GM21529 (cell line): ENCODE data around the gene KCNK13.
"Not testable (repeated sequence)": the region's sequence is repeated elsewhere in the genome, so short reads cannot be mapped to it uniquely, and the experiment has no call there.

Experiments
- ATAC-seq: cut with Tn5 transposase; IDR thresholded peaks from one replicate; pipeline ENCODE4 v1.9.1; 2021; ENCODE audit not compliant: unreplicated experiment

KCNK13 gene

DNA sequence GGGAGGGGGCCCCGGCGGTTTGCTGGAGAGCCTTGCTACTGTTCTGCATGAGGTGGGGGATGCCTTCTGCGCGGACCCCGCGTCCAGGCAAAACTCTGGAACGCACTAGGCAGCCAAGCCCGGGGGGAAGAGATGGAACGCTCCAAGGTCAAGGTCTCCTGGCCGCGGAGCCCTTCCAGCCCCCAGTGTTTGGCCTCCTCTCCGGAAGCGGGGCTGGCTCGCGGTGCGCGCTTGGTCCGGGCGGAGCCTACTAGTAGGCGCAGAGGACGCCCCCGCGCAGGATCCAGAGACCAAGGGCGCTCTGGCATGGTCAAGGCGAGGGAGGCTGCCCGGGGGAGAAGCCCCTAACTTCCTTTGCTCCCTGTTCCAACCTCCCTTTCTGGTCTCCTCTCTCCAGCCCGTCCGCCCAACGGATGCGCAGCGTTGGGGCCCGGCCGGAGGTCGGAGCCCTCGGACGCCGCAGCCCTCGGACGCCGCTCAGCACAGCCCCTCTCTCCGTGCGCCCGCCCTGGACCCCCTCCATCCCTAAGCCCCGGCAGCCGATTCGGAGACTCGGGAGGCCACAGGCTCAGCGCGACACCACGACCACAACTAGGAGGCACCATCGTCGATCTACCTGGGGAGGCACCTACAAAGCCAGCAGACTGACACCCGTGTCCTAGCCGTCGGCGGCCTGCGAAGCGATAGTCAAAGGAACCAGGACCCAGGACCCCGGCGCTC, 669 bp upstream of the KCNK13 start:
- ATAC-seq, result no peak

DNA sequence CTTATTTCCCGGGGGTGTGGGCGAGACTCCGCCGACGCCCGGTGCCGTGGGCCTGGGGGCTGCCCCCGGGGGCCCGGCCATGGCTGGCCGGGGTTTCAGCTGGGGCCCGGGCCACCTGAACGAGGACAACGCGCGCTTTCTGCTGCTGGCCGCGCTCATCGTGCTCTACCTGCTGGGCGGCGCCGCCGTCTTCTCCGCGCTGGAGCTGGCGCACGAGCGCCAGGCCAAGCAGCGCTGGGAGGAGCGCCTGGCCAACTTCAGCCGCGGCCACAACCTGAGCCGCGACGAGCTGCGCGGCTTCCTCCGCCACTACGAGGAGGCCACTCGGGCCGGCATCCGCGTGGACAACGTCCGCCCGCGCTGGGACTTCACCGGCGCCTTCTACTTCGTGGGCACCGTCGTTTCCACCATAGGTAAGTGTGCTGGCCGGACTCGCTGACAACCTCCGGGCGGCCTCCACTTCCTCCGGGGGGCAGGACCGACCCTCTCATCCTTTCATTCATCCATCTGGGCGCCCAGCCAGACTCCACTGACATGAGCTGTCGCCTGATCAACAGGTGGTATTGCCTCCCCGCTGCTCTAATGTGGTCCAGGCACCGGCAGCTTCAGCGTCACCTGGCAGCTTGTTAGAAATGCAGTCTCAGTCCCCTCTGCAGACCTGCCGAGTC, 467 bp downstream of the KCNK13 start:
- no peak for ATAC-seq

GRCh38 chr14:90062822-90063539, 1.2 kb downstream of the KCNK13 start:
- no peak for ATAC-seq

- no peak for ATAC-seq
Measured at GRCh38 chr14:90072350-90072749, 10.6 kb downstream of the KCNK13 start.

DNA sequence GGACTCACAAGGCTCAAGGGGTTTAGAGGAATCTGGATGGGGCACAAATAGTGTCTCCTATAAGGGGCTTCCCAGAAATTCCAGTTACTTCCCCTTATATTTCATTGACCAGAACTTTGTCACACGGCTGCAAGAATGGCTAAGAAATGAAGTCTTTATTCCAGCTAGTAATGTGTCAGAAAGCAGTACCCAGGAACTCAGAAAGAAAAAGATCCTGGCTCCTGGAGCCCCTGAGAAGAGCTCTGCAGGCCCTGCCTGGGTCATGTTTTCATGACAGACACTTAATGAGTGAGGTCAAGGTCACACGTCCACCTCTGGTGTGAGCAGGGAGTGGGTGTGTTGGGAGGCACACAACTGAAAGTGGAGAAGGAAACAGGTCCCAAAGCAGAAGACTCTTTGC, 17.8 kb downstream of the KCNK13 start:
- ATAC-seq, result no peak

DNA sequence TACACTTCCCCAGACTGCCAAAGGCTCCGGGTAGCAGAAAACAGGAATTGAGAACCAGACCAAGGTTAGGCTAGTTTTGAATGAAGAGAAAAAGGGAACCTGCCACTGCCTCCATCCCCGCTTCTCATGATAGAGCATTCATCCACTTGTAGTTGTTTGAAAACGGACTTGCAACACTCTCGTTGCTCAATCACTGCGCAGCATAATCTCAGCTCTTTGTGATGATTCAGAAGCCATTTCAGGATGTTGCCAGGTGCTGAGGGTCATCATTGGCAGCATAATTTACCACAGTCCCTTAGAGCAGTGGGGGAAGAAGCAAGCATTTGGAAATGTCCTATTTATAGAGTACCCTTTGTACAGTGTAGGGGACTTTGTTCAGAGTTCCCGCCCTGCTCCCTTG, 25.6 kb downstream of the KCNK13 start:
- ATAC-seq, result no peak

DNA sequence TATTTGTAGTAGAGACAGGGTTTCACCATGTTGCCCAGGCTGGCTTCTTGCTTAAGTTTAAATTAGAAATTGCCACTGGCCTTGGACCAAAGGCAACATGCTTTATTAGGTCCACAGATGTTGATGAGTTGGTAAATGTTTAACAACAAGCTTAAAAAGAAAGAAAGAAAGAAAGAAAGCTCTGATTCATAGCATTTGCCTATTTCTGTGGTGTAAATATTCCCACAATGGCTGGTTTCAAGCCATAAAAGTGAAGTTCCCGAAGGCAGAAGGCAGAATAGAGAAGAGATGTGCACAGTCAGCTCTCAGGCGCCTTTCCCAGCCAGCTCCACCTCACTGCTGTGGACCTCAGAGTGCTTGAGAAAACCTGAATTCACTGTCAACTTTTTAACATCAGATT, 26.4 kb downstream of the KCNK13 start:
- ATAC-seq, result no peak

- not testable (repeated sequence) for ATAC-seq
Measured at GRCh38 chr14:90089486-90089885, 27.7 kb downstream of the KCNK13 start.

DNA sequence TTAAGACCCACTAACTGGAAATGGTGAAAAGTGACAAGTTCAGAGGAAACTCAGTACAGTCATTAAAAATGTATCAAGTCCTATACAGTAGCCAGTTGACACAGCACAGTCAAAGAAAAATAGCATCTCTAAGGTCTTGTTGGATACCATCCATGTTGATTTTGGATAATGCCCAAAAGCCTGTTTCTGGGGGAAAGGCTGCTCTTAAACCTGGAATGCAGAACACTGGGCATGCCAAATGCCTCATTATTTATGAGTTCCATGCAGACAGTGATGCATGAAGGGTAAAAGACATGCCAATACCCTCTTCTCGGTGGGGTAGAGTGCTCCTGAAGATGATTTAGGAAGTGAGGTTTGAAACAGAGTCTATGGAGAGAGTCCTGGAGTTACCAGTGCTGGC, 29.6 kb downstream of the KCNK13 start:
- no peak for ATAC-seq

DNA sequence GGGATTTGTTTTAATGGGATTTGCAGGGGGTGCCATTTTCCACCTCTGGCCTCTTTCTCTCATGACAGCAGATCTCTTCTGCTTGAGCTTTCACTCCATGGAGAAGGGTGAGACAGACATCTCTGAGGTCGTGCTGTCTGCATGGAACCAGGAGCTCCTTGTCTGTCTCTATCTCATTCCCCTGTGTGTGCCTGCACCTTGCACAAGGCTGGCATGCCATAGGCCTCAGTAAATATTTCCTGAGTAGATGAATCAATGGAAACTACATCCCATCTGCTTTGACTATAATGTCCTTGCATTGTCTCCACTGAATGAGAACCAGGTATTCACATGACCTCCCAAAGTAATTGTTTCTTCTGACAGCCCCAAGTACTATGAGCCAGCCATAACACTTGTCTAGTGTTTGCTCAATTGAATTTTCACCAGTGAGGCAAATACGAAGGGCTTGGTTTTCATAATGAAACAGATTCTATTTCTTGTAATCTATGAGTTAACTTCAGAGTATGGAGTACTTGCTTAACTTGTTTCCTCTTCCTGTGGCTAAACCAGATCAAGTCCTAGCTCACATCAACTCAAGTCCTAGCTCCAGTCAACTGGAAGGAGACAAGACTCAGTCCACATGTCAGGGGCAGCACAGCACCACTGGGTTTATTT, 32.3 kb downstream of the KCNK13 start:
- no peak for ATAC-seq

DNA sequence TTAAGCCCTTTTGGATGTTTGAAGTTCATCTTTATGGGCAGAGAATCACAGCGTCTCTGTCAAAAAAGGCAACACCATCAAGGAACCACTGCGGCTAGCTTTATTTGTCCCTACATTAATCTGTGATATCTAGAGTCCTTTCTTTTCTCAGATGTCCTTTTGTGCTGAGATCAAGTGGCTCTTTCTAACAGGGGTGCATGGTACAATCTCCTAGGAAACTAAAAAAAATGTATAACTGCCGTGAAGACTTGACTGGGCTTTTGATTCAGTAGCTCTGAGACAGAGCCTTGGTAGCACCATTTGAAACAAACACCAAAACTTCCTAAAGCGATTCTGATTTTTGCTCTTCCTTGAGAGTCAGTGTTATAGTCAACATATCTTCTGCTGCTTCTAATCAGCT, 33.3 kb downstream of the KCNK13 start:
- no peak for ATAC-seq

- ATAC-seq, result no peak
Measured at GRCh38 chr14:90096566-90096965, 34.8 kb downstream of the KCNK13 start.

DNA sequence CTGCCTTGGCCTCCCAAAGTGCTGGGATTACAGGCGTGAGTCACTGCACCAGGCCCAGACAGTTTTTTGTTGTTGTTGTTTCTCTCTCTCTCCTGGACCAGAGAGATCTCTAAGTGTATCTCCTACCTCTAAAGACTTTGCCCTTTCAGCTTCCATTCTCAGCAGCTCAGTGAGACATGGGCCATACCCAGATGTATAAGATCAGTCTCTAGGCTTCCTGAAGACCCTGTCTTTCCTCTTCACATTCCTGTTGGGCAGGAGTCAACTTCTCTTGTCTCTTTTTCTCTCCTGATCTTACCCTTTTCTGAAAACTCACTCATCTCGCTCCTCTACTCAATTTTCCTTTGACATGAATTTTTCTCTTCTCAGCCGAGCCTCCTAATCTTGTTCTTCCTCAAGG, 42.0 kb downstream of the KCNK13 start:
- no peak for ATAC-seq

DNA sequence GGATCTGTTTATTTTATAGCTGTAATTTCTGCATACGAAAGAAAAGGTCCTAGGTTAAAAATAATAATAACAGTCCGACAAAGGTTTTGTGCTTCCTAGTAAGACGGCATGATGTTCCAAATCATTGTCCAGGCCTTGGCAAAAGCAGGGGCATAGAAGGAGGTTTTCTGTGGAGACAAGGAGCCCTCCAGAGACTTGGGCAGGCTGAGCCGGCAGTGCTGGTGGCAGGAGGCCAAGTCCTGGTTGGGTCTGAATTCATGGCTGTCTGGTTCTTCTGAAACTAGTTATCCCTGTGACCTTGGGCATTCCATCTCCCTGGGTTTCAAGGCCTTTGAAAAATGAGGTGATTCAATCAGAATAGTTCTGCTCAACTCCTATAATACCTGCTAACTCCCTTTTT, 44.0 kb downstream of the KCNK13 start:
- no peak for ATAC-seq

DNA sequence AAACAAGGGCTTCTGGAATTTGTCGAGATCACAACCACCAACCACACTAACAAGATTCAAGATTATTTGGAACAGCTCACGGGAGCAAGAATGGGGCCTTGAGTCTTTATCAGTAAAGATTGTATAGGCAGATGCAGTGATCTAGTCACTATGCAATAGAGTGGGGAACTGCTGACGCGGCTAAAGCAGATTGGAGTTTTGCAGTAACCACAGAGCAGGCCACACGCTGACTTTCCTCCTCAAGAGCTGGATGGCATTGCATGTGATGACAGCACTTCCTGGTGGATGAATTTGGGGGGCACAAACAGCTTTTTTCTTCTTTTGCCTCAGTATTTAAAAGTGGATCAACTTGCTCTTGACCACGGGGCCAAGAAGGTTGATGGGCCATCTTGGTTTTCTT, 46.0 kb downstream of the KCNK13 start:
- no peak for ATAC-seq

DNA sequence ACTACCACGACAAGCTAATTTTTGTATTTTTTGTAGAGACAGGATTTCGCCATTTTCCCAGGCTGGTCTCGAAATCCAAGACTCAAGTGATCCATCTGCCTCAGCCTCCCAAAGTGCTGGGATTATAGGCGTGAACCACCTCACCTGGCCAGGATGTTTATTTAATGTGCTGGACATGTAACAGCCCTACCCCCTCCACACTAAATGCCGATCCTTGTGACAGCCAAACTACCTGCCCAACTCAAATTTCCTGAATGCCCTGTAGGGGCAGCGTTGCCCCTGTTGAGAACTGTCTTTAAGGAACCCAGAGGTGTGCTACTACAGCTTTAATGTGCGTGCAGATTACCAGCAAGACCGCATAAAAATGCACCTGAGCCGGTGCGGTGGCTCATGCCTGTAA, 48.1 kb downstream of the KCNK13 start:
- ATAC-seq, result no peak

DNA sequence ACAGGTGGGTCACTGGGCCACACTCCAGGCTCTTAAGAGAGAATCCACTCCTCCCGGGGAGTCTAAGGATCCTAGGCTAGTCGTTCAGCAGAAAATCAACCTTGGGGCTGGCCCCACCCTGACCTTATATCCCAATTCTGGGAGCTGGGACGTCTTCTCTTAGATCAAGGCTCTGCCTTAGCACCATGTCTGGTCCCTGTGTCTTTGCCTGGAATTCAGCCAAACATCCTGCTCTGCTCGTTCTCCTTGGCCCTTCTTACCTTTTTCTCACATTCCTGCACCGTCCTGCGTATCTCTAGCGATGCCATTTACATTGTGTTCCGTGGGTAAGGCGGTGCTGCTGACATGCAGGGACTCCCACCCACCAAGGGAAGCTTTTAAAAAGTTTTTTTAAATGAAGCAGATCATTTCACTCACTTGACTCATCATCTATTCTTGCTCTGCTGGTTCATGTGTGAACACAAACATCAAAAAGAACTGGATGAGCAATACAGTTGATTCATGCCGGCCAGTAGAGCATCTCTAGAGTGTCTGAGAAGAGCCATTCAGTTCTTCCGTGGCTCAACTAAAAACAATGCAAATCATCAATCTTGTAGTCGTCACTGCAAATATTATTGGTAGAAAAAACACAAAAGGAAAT, 50.2 kb downstream of the KCNK13 start:
- ATAC-seq, result no peak

- ATAC-seq, result no peak
Measured at GRCh38 chr14:90114554-90114953, 52.8 kb downstream of the KCNK13 start.

GRCh38 chr14:90115780-90116179, 54.0 kb downstream of the KCNK13 start:
- ATAC-seq, result no peak

DNA sequence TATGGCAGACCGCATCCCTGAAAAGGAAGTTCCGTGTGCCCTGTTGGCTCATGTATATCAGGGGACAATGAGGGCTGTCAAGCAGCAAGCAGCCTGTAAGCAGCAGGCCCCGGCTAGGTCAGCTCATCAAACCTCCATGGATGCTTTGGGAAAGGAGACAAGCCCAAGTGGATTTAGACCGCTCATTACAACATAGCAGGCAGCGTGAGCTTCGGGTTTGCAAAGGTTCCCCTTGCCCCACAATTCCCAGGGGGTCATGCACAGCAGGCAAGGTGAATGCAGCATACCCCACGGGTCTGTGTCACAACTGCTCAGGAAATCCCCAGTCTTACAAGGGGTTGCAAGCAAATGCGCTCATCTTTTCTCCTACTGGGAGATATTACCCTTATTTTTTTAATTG, 54.6 kb downstream of the KCNK13 start:
- ATAC-seq, result no peak

GRCh38 chr14:90118027-90118426, 56.2 kb downstream of the KCNK13 start:
- ATAC-seq, result no peak
